Esophagus muscularis mucosa (tissue), 4 donors: Measurements from ENCODE around the gene NDUFA6.

Source experiments
- CTCF ChIP-seq, 3 experiments: fragments of 200-600 bp in 2 of 3; fragments of 450-650 bp in 1 of 3; sonication (generic) in 2 of 3; IDR thresholded peaks; one replicate each; pipeline ENCODE4 v1.5.1; 2017 to 2019; ENCODE audit warnings: antibody characterized with exemption in 3 of 3, mild to moderate bottlenecking in 2 of 3, moderate library complexity in 1 of 3
- EP300 ChIP-seq: sonication (generic); formaldehyde crosslinking; IDR thresholded peaks from one replicate; pipeline ENCODE4 v1.6.1; 2017; ENCODE audit warnings: antibody characterized with exemption
- POLR2A ChIP-seq: fragments of 450-650 bp; IDR thresholded peaks from one replicate; pipeline ENCODE4 v1.6.1; 2017; ENCODE audit warnings: antibody characterized with exemption, moderate library complexity, mild to moderate bottlenecking, low read depth
- POLR2AphosphoS5 ChIP-seq, 2 donors: sonication (generic); formaldehyde crosslinking; IDR thresholded peaks; one replicate each; pipeline ENCODE4 v1.6.1; 2017; ENCODE audit warnings: antibody characterized with exemption in 2 of 2

GRCh38 chr22:42076764-42077485 is 13.6 kb downstream of the NDUFA6 start:
- TF ChIP-seq EP300 (no peak), CTCF (IDR thresholded peaks at IDR 0.05) (no peak), POLR2A (no peak), POLR2AphosphoS5 (IDR thresholded peaks at IDR 0.05) (no peak)
